Pancreas (tissue), 10 donors: ENCODE measurements around the gene TPPP3. TPM values are rescaled to one million over a fixed set of nuclear protein-coding genes. Genes with fewer than 3 reads are reported as not detected.

Experiments
- ATAC-seq, 4 donors: fragments of 200-7000 bp; cut with Tn5 transposase; one replicate each; pipeline versions ENCODE4 v1.8.0 to v1.9.1; 2020; ENCODE audit warnings: mild to moderate bottlenecking in 4 of 4, moderate library complexity in 4 of 4
- DNase-seq, 6 donors: peaks; one replicate each; pipeline ENCODE4 v3.0.0-alpha.2; 2020
- FAIRE-seq: peaks from 2 replicates; lab custom pipeline; 2012; peaks lifted over from hg19 to GRCh38; lab: Jason Lieb, UNC
- H3K27ac ChIP-seq, 4 donors: fragments of 200-600 bp; sonication (generic); 1 replicate in 3 of 4; 2 replicates in 1 of 4; pipeline versions ENCODE4 v1.5.0 to v1.8.0; 2020
- H3K27me3 ChIP-seq, 4 donors: fragments of 200-600 bp; one replicate each; pipeline ENCODE4 v1.8.0; 2021
- H3K36me3 ChIP-seq, 3 donors: fragments of 200-600 bp; sonication (generic) in 1 of 3; one replicate each; pipeline versions ENCODE4 v1.5.0 to v1.8.0; 2020 to 2021
- H3K4me1 ChIP-seq, 3 donors: fragments of 200-600 bp; one replicate each; pipeline ENCODE4 v1.8.0; 2021
- H3K4me3 ChIP-seq, 4 donors: fragments of 200-600 bp; sonication (generic) in 2 of 4; one replicate each; pipeline versions ENCODE4 v1.5.0 to v1.8.0; 2020 to 2021
- H3K9me3 ChIP-seq, 4 donors: fragments of 200-600 bp; one replicate each; pipeline ENCODE4 v1.8.0; 2021
- CTCF ChIP-seq, 4 donors: fragments of 200-600 bp; sonication (generic) in 3 of 4; IDR thresholded peaks; one replicate each; pipeline versions ENCODE4 v1.5.0 to v1.8.0; 2021; ENCODE audit warnings: antibody characterized with exemption in 4 of 4
- WGBS, 2 donors: extraction: QIAGEN DNeasy Blood & Tissue Kit; methylation state at CpG; one replicate each; pipeline ENCODE4 v1.1.7; 2013; 5-methylcytosine and 5-hydroxymethylcytosine counted together
- intact Hi-C, 3 donors: fragments of 100-400 bp; cut with DNase I; formaldehyde crosslinking; loops; one replicate each; pipeline versions ENCODE4 v1.11.1 to v1.14.2; 2022
- polyA plus RNA-seq, 2 donors: library from polyadenylated mRNA; stranded (reverse); fragments of 200-250 nt; gene quantifications; one replicate each; pipeline ENCODE4 v1.2.3, GENCODE V29; 2013
- total RNA-seq, 6 donors: library from RNA; stranded (reverse); fragmentation: NEBNext Ultra II Directional in 4 of 6; extraction: Animal tissue kit (Norgen Biotek cat#: 25700) in 4 of 6; gene quantifications; one replicate each; pipeline versions ENCODE4 v1.2.1 to v1.2.4, GENCODE V29; 2021 to 2023
- donor health status: healthy with polysubstance abuse.
- donor health status: DM: no; HTN: no; CAD: no; lungs with moderate emphysema.
- donor health status: DM: no; HTN: no; CAD: no.
- donor health status: control.
- donor health status: control.
- donor health status: Bipolar disorder and iron deficiency.
- donor health status: DM: yes; HTN: yes; CAD: no.
- donor health status: DM: no; HTN: no; CAD: no.
- donor health status: DM: no; HTN: no; CAD: no.
- donor health status: DM: yes; HTN: yes; CAD: no.

TPPP3 gene
- total and polyA plus RNA-seq, 8 donors: 4.5 to 76.2 (median 10.6) TPM

- peaks cover 16 to 19% (median 18%) of the 10 kb centered on the region in 3 donors for H3K4me1 ChIP-seq
- no peaks in the 10 kb centered on the region for H3K36me3 ChIP-seq
- 11% methylated on average over 5 of the region's 5 CpGs for WGBS, 2 donors
- H3K9me3 ChIP-seq: no peaks in the 10 kb centered on the region
- no peak overlapping the region for H3K4me3 ChIP-seq
- ATAC-seq (peak in 3 of 4 donors; percentile 9 to 55 (median 48)), DNase-seq (no peak), FAIRE-seq (no peak)
- intact Hi-C loops: no loop called here
- no peaks in the 10 kb centered on the region for H3K27me3 ChIP-seq
- peak overlapping the region in 3 of 4 donors; percentile 19 to 59 (median 49) for H3K27ac ChIP-seq
- TF ChIP-seq CTCF (IDR thresholded peaks at IDR 0.05): no peak
Measured at GRCh38 chr16:67424261-67424615, 30.9 kb upstream of the TPPP3 start.

- FAIRE-seq: no peak
- WGBS, 2 donors: 44% methylated on average over 9 of the region's 9 CpGs
- no peak for DNase-seq
- Histone ChIP-seq H3K27me3 (no peaks in the 10 kb centered on the region), H3K4me3 (no peak overlapping the region), H3K4me1 (peaks cover 16 to 19% (median 18%) of the 10 kb centered on the region in 3 donors), H3K27ac (peak overlapping the region in 2 of 4 donors; percentile 49 to 59), H3K36me3 (no peaks in the 10 kb centered on the region), H3K9me3 (no peaks in the 10 kb centered on the region)
- no peak for TF ChIP-seq CTCF (IDR thresholded peaks at IDR 0.05)
- intact Hi-C loops: no loop called here
- ATAC-seq: peak in 1 of 4 donors; percentile 17
Measured at GRCh38 chr16:67423611-67424260, 30.4 kb upstream of the TPPP3 start.

- WGBS, 2 donors: 93 to 97% methylated on average over 5 of the region's 5 CpGs
- H3K4me1 ChIP-seq: peaks cover 12 to 14% (median 13%) of the 10 kb centered on the region in 3 donors
- H3K27ac ChIP-seq: no peak overlapping the region
- ATAC-seq (no peak), DNase-seq (no peak), FAIRE-seq (no peak)
- TF ChIP-seq CTCF (IDR thresholded peaks at IDR 0.05): no peak
- H3K27me3 ChIP-seq: no peaks in the 10 kb centered on the region
- no peak overlapping the region for H3K4me3 ChIP-seq
- H3K36me3 ChIP-seq: no peaks in the 10 kb centered on the region
- intact Hi-C loops: no loop called here
- no peaks in the 10 kb centered on the region for H3K9me3 ChIP-seq
Measured at GRCh38 chr16:67423015-67423414, 29.7 kb upstream of the TPPP3 start.

- ATAC-seq (no peak), DNase-seq (no peak), FAIRE-seq (no peak)
- no peak overlapping the region for H3K27ac ChIP-seq
- H3K4me1 ChIP-seq: peaks cover 12 to 14% (median 13%) of the 10 kb centered on the region in 3 donors
- H3K27me3 ChIP-seq: no peaks in the 10 kb centered on the region
- no peaks in the 10 kb centered on the region for H3K36me3 ChIP-seq
- WGBS, 2 donors: 82 to 92% methylated on average over 4 of the region's 4 CpGs
- intact Hi-C loops: no loop called here
- TF ChIP-seq CTCF (IDR thresholded peaks at IDR 0.05): no peak
- no peaks in the 10 kb centered on the region for H3K9me3 ChIP-seq
- H3K4me3 ChIP-seq: no peak overlapping the region
Measured at GRCh38 chr16:67421030-67421429, 27.7 kb upstream of the TPPP3 start.

GRCh38 chr16:67419931-67420330 lies 26.6 kb upstream of the TPPP3 start:
- Histone ChIP-seq H3K36me3 (no peaks in the 10 kb centered on the region), H3K27me3 (no peaks in the 10 kb centered on the region), H3K27ac (no peak overlapping the region), H3K9me3 (no peaks in the 10 kb centered on the region), H3K4me1 (peaks cover 12 to 20% (median 13%) of the 10 kb centered on the region in 3 donors), H3K4me3 (no peak overlapping the region)
- intact Hi-C loops: no loop called here
- no peak for TF ChIP-seq CTCF (IDR thresholded peaks at IDR 0.05)
- no peak for ATAC-seq
- FAIRE-seq: no peak
- no peak for DNase-seq
- WGBS, 2 donors: 77 to 79% methylated on average over 3 of the region's 3 CpGs
